Measurements from ENCODE around the gene SEC31B.

DNA sequence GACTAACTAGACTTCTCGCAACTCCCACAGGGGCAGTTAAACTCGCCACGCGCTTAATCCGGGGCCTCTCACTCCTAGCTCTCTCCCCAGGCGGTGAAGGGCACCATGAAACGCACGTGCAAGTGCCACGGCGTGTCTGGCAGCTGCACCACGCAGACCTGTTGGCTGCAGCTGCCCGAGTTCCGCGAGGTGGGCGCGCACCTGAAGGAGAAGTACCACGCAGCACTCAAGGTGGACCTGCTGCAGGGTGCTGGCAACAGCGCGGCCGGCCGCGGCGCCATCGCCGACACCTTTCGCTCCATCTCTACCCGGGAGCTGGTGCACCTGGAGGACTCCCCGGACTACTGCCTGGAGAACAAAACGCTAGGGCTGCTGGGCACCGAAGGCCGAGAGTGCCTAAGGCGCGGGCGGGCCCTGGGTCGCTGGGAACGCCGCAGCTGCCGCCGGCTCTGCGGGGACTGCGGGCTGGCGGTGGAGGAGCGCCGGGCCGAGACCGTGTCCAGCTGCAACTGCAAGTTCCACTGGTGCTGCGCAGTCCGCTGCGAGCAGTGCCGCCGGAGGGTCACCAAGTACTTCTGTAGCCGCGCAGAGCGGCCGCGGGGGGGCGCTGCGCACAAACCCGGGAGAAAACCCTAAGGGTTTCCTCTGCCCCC lies 37.4 kb downstream of the SEC31B start:
- TF ChIP-seq, protein P1, sequence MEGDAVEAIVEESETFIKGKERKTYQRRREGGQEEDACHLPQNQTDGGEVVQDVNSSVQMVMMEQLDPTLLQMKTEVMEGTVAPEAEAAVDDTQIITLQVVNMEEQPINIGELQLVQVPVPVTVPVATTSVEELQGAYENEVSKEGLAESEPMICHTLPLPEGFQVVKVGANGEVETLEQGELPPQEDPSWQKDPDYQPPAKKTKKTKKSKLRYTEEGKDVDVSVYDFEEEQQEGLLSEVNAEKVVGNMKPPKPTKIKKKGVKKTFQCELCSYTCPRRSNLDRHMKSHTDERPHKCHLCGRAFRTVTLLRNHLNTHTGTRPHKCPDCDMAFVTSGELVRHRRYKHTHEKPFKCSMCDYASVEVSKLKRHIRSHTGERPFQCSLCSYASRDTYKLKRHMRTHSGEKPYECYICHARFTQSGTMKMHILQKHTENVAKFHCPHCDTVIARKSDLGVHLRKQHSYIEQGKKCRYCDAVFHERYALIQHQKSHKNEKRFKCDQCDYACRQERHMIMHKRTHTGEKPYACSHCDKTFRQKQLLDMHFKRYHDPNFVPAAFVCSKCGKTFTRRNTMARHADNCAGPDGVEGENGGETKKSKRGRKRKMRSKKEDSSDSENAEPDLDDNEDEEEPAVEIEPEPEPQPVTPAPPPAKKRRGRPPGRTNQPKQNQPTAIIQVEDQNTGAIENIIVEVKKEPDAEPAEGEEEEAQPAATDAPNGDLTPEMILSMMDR (IDR thresholded peaks at IDR 0.05) = peak; percentile 45 to 96 (median 86)
- no peak for TF ChIP-seq POLR2A (IDR thresholded peaks at IDR 0.05)

Measured in right lobe of liver (tissue), 4 donors.